ENCODE results near the gene RGPD4.

RGPD4 gene

GRCh38 chr2:107931412-107931811 is 104.7 kb downstream of the RGPD4 start:
- no peak for DNase-seq

GRCh38 chr2:107932488-107932887 is 105.8 kb downstream of the RGPD4 start:
- DNase-seq = no peak

GRCh38 chr2:107932979-107933378 is 106.3 kb downstream of the RGPD4 start:
- DNase-seq = no peak

- DNase-seq = no peak
These were observed 110.0 kb downstream of the RGPD4 start for GRCh38 chr2:107936433-107937359.
